ENCODE results near the gene FA2H.
A peak's percentile ranks its signal among the peaks of the same experiment; 100 is the strongest.
"Not testable (repeated sequence)": the region's sequence is repeated elsewhere in the genome, so short reads cannot be mapped to it uniquely, and the experiment has no call there.

The FA2H gene

DNA sequence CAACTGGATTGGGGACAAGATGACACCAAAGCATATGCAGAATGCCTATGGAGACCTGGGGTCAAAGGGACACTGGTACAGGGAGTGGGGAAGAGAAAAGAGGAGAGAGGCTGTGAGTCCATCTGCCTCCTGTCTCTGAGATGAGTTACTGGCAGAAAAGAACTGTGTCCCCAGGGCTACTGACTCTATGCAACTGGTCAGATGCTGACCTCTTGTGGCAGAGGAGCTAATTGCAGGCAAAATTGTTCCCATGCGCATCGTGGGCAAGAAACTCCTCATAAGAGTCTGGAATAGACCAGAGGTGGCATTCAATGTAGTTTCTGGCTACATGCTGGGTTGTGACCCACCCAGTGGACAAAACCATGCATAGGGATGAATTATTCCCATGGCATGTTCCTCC, 47.9 kb downstream of the FA2H start:
- H3K27ac ChIP-seq (ENCODE audit: low read length), result no peak overlapping the region
- H3K4me1 ChIP-seq (ENCODE audit: insufficient read depth, low read length), result peaks cover 16% of the 10 kb centered on the region
- ATAC-seq (ENCODE audit: insufficient read depth, low read depth), result 0 out of 3 replicates have a peak, but pooled peaks have one; percentile 33
- no peaks in the 10 kb centered on the region for H3K27me3 ChIP-seq (ENCODE audit: insufficient read depth, low read length, poor library complexity)
- H3K4me2 ChIP-seq (ENCODE audit: insufficient read depth, low read length), result no peak overlapping the region
- DNase-seq, result peak; percentile 45
- H3K79me2 ChIP-seq (ENCODE audit: insufficient read depth, low read length), result no peaks in the 10 kb centered on the region
- no peak for TF ChIP-seq EZH2 (IDR thresholded peaks at IDR 0.05; ENCODE audit: borderline replicate concordance, low read depth, low read length, severe bottlenecking)
- TF ChIP-seq, protein P1, sequence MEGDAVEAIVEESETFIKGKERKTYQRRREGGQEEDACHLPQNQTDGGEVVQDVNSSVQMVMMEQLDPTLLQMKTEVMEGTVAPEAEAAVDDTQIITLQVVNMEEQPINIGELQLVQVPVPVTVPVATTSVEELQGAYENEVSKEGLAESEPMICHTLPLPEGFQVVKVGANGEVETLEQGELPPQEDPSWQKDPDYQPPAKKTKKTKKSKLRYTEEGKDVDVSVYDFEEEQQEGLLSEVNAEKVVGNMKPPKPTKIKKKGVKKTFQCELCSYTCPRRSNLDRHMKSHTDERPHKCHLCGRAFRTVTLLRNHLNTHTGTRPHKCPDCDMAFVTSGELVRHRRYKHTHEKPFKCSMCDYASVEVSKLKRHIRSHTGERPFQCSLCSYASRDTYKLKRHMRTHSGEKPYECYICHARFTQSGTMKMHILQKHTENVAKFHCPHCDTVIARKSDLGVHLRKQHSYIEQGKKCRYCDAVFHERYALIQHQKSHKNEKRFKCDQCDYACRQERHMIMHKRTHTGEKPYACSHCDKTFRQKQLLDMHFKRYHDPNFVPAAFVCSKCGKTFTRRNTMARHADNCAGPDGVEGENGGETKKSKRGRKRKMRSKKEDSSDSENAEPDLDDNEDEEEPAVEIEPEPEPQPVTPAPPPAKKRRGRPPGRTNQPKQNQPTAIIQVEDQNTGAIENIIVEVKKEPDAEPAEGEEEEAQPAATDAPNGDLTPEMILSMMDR (IDR thresholded peaks at IDR 0.05; ENCODE audit: borderline replicate concordance, extremely low read depth, low read length, poor library complexity, severe bottlenecking), result peak; percentile 76
- H3K4me3 ChIP-seq (ENCODE audit: low read depth in 1 of 2, low read length in 2 of 2), result no peak overlapping the region
- H4K20me1 ChIP-seq (ENCODE audit: insufficient read depth, low read length), result no peaks in the 10 kb centered on the region
- H3K36me3 ChIP-seq (ENCODE audit: insufficient read depth, low read length), result no peaks in the 10 kb centered on the region
- H2AFZ ChIP-seq (ENCODE audit: low read depth, low read length), result no peak overlapping the region
- peaks cover 5% of the 10 kb centered on the region for H3K9me3 ChIP-seq (ENCODE audit: insufficient read depth, low read length, severe bottlenecking)
- H3K9ac ChIP-seq (ENCODE audit: low read depth, low read length), result no peak overlapping the region

DNA sequence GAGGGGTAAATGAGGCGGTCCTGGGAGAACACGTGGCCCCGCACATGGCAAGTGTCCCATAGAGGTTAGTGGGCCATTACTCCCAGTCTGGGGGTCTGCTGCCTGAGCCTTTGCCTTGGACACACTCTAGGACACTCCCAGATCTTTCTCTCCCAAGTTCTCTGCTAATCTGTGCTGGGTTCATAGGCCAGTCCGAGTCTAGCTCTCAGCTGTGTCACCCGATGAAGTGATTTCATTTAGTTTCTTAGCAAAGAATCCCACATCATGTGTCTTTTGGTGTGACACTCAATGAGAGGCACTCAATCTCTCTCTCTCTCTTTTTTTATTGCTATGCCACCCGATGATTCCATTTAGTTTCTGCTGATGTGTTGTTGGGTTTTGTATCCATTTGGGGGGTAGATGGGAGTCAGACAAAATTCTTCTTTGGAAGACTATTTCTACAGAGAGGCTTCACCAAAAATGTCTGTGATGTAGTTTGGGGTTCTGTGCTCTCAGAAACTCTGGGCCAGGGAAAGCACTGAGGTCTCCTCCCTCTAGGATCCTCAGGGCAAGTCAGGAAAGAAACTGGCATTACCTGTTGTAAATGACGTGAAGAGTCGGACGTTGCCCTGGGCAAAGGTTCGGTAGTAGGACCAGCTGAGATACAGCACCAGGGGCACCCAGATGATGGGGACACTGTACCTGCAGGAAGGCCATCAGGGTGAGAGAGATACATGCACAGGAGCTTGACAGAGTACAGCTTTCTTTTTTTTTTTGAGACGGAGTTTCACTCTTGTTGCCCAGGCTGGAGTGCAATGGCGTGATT, 48.8 kb downstream of the FA2H start:
- ATAC-seq (ENCODE audit: insufficient read depth, low read depth) (no peak), DNase-seq (no peak)
- Histone ChIP-seq H3K4me3 (ENCODE audit: low read depth in 1 of 2, low read length in 2 of 2) (no peak overlapping the region), H3K4me1 (ENCODE audit: insufficient read depth, low read length) (peaks cover 16% of the 10 kb centered on the region), H3K36me3 (ENCODE audit: insufficient read depth, low read length) (no peaks in the 10 kb centered on the region), H3K79me2 (ENCODE audit: insufficient read depth, low read length) (no peaks in the 10 kb centered on the region), H3K27me3 (ENCODE audit: insufficient read depth, low read length, poor library complexity) (no peaks in the 10 kb centered on the region), H3K9ac (ENCODE audit: low read depth, low read length) (no peak overlapping the region), H2AFZ (ENCODE audit: low read depth, low read length) (no peak overlapping the region), H3K27ac (ENCODE audit: low read length) (no peak overlapping the region), H4K20me1 (ENCODE audit: insufficient read depth, low read length) (no peaks in the 10 kb centered on the region), H3K4me2 (ENCODE audit: insufficient read depth, low read length) (no peak overlapping the region), H3K9me3 (ENCODE audit: insufficient read depth, low read length, severe bottlenecking) (peaks cover 5% of the 10 kb centered on the region)
- TF ChIP-seq EZH2 (IDR thresholded peaks at IDR 0.05; ENCODE audit: borderline replicate concordance, low read depth, low read length, severe bottlenecking), result no peak

DNA sequence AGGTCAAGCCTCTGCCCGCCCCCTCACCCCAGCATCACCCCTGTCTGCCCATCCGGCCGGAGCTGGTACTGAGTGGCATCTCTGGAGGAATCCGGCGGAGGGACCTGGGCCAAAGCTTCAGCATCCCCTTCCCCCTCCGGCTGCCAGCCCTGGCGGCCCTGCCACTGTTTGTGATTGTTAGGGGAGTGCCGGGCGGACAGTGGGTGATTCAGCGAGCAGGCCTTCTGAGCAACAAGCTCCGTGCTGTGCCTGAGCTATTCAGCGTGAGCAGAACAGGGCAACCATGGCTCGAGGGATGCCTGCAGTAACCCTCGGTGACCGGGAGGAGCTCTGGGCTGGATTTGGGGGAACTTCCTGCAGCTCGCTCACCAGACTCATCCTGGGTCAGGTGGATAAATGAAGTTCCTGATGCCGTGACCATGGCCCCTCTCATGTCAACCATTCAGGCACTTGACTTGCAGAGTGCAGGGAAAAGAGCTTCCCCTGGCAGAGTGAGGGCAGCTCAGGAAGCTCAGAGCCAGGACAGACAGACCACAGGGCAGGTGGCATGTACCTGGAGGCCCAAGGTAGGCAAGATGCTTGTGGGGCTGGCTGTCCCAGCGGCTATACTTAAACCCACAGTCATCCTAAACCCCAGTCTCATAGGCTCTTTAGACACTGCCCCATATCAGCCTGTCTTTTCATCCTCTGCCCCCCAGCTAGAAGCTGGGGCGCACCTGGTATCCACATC, 49.6 kb downstream of the FA2H start:
- Histone ChIP-seq H3K4me1 (ENCODE audit: insufficient read depth, low read length) (peaks cover 10% of the 10 kb centered on the region), H3K4me2 (ENCODE audit: insufficient read depth, low read length) (no peak overlapping the region), H3K9me3 (ENCODE audit: insufficient read depth, low read length, severe bottlenecking) (peaks cover 5% of the 10 kb centered on the region), H3K36me3 (ENCODE audit: insufficient read depth, low read length) (no peaks in the 10 kb centered on the region), H3K9ac (ENCODE audit: low read depth, low read length) (no peak overlapping the region), H4K20me1 (ENCODE audit: insufficient read depth, low read length) (no peaks in the 10 kb centered on the region), H3K27me3 (ENCODE audit: insufficient read depth, low read length, poor library complexity) (no peaks in the 10 kb centered on the region), H3K4me3 (ENCODE audit: low read depth in 1 of 2, low read length in 2 of 2) (no peak overlapping the region), H3K27ac (ENCODE audit: low read length) (no peak overlapping the region), H3K79me2 (ENCODE audit: insufficient read depth, low read length) (no peaks in the 10 kb centered on the region), H2AFZ (ENCODE audit: low read depth, low read length) (no peak overlapping the region)
- TF ChIP-seq, protein P1 (IDR thresholded peaks at IDR 0.05; ENCODE audit: borderline replicate concordance, extremely low read depth, low read length, poor library complexity, severe bottlenecking), result no peak
- no peak for TF ChIP-seq EZH2 (IDR thresholded peaks at IDR 0.05; ENCODE audit: borderline replicate concordance, low read depth, low read length, severe bottlenecking)
- ATAC-seq (ENCODE audit: insufficient read depth, low read depth) (no peak), DNase-seq (no peak)

DNA sequence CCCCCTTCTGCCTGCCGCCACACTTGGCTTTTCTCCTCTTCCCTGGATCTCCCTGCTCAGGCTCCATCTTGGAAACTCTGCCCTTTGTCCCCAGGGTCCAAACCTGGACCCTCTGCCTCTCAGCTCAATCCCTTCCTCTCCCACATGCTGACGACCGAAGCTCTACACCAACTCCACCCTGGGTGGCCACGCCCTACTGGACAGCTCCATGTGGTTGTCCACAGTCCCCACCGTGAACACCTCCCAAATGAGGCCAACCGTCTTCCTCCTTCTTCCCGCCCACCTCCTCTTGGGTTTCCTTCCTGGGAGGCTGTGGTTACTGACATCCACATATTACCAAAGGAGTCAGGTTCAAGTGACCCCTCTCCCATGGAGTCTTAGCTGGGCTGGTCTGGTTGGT, 51.4 kb downstream of the FA2H start:
- H3K4me1 ChIP-seq (ENCODE audit: insufficient read depth, low read length), result no peaks in the 10 kb centered on the region
- ATAC-seq (ENCODE audit: insufficient read depth, low read depth) (no peak), DNase-seq (no peak)
- H3K36me3 ChIP-seq (ENCODE audit: insufficient read depth, low read length), result no peaks in the 10 kb centered on the region
- no peaks in the 10 kb centered on the region for H3K27me3 ChIP-seq (ENCODE audit: insufficient read depth, low read length, poor library complexity)
- H3K4me2 ChIP-seq (ENCODE audit: insufficient read depth, low read length), result no peak overlapping the region
- no peak overlapping the region for H3K9ac ChIP-seq (ENCODE audit: low read depth, low read length)
- H4K20me1 ChIP-seq (ENCODE audit: insufficient read depth, low read length), result no peaks in the 10 kb centered on the region
- no peak overlapping the region for H2AFZ ChIP-seq (ENCODE audit: low read depth, low read length)
- H3K79me2 ChIP-seq (ENCODE audit: insufficient read depth, low read length), result no peaks in the 10 kb centered on the region
- TF ChIP-seq, protein P1 (IDR thresholded peaks at IDR 0.05; ENCODE audit: borderline replicate concordance, extremely low read depth, low read length, poor library complexity, severe bottlenecking), result no peak
- no peak for TF ChIP-seq EZH2 (IDR thresholded peaks at IDR 0.05; ENCODE audit: borderline replicate concordance, low read depth, low read length, severe bottlenecking)
- no peak overlapping the region for H3K4me3 ChIP-seq (ENCODE audit: low read depth in 1 of 2, low read length in 2 of 2)
- H3K9me3 ChIP-seq (ENCODE audit: insufficient read depth, low read length, severe bottlenecking), result peaks cover 5% of the 10 kb centered on the region
- no peak overlapping the region for H3K27ac ChIP-seq (ENCODE audit: low read length)

DNA sequence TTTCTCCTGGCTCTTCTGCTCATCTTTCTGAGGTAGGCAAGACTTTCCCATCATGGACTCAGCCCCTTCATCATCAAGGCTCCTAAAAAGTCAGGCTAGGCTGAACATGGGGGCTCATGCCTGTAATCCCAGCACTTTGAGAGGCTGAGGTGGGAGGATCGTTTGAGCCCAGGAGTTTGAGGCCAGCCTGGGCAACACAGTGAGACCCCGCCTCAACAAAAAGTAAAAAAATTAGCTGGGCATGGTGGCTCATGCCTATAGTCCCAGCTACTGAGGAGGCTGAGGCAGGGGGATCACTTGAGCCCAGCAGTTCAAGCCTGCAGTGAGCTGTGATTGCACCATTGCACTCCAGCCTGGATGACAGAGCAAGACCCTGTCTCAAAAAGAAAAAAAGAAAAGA, 52.5 kb downstream of the FA2H start:
- H3K79me2 ChIP-seq (ENCODE audit: insufficient read depth, low read length); H3K27me3 ChIP-seq (ENCODE audit: insufficient read depth, low read length, poor library complexity); H3K4me2 ChIP-seq (ENCODE audit: insufficient read depth, low read length); H3K36me3 ChIP-seq (ENCODE audit: insufficient read depth, low read length); H3K9me3 ChIP-seq (ENCODE audit: insufficient read depth, low read length, severe bottlenecking); H4K20me1 ChIP-seq (ENCODE audit: insufficient read depth, low read length); H3K27ac ChIP-seq (ENCODE audit: low read length); H3K9ac ChIP-seq (ENCODE audit: low read depth, low read length); H3K4me1 ChIP-seq (ENCODE audit: insufficient read depth, low read length); DNase-seq; H3K4me3 ChIP-seq (ENCODE audit: low read depth in 1 of 2, low read length in 2 of 2); ATAC-seq (ENCODE audit: insufficient read depth, low read depth); H2AFZ ChIP-seq (ENCODE audit: low read depth, low read length): not testable (repeated sequence)
